ENCODE data around the gene IL20. TPM values are rescaled to one million over a fixed set of nuclear protein-coding genes. Genes with fewer than 3 reads are reported as not detected.

The IL20 gene
- polyA plus RNA-seq, 1 donor (not counting 4 experiments of a cell fraction or from before 2014, with no cell fraction given): 4.7 TPM

- peaks cover 13% of the 10 kb centered on the region for H3K4me1 ChIP-seq (ENCODE audit: control insufficient read depth, extremely low read depth, insufficient read depth, low read length)
- DNase-seq (ENCODE audit: low read depth, low spot score) (no peak), FAIRE-seq (no peak)
- no peaks in the 10 kb centered on the region for H3K9me1 ChIP-seq (ENCODE audit: control insufficient read depth, extremely low read depth, insufficient read depth, low read length)
- no peak overlapping the region for H2AFZ ChIP-seq (ENCODE audit: control insufficient read depth, low read length)
- dilution Hi-C loops (cut with MboI; ENCODE audit: extremely low pct_ligation_motif_present, low sequenced_read_pairs): no loop called here
- H3K4me2 ChIP-seq (ENCODE audit: control insufficient read depth, extremely low read depth, insufficient read depth, low read depth, low read length): no peak overlapping the region
- no peaks in the 10 kb centered on the region for H4K20me1 ChIP-seq (ENCODE audit: control insufficient read depth, extremely low read depth, insufficient read depth, low read length)
- H3K79me2 ChIP-seq (ENCODE audit: control insufficient read depth, insufficient read depth, low read length): no peaks in the 10 kb centered on the region
- no peak overlapping the region for H3K9ac ChIP-seq (ENCODE audit: control insufficient read depth, extremely low read depth, insufficient read depth, low read length)
- H3K27me3 ChIP-seq (ENCODE audit: control insufficient read depth, extremely low read depth, insufficient read depth, low read length): no peaks in the 10 kb centered on the region
- no peak overlapping the region for H3K4me3 ChIP-seq (ENCODE audit: control insufficient read depth in 2 of 3, extremely low read depth in 1 of 3, insufficient read depth in 2 of 3, low read depth in 1 of 3, low read length in 3 of 3)
- no peak for TF ChIP-seq EZH2 (IDR thresholded peaks at IDR 0.05; ENCODE audit: low read length)
- no peak for TF ChIP-seq CTCF (optimal IDR thresholded peaks at IDR 0.05 in 1 of 3, IDR thresholded peaks at IDR 0.05 in 1 of 3, conservative IDR thresholded peaks at IDR 0.05 in 1 of 3; ENCODE audit: extremely low read depth in 1 of 3, insufficient read depth in 2 of 3, low read length in 3 of 3)
- H3K27ac ChIP-seq (ENCODE audit: control insufficient read depth, insufficient read depth, low read length): no peak overlapping the region
- H3K36me3 ChIP-seq (ENCODE audit: control insufficient read depth in 2 of 2, extremely low read depth in 1 of 2, insufficient read depth in 2 of 2, low read length in 2 of 2): no peaks in the 10 kb centered on the region
- no peaks in the 10 kb centered on the region for H3K9me3 ChIP-seq (ENCODE audit: control insufficient read depth, low read depth, low read length)
Measured at GRCh38 chr1:206834217-206834616, 31.2 kb upstream of the IL20 start.

GRCh38 chr1:206834711-206835110, 30.7 kb upstream of the IL20 start:
- Histone ChIP-seq H2AFZ (ENCODE audit: control insufficient read depth, low read length) (no peak overlapping the region), H3K9ac (ENCODE audit: control insufficient read depth, extremely low read depth, insufficient read depth, low read length) (no peak overlapping the region), H3K4me3 (ENCODE audit: control insufficient read depth in 2 of 3, extremely low read depth in 1 of 3, insufficient read depth in 2 of 3, low read depth in 1 of 3, low read length in 3 of 3) (no peak overlapping the region), H3K9me3 (ENCODE audit: control insufficient read depth, low read depth, low read length) (no peaks in the 10 kb centered on the region), H3K9me1 (ENCODE audit: control insufficient read depth, extremely low read depth, insufficient read depth, low read length) (no peaks in the 10 kb centered on the region), H3K27ac (ENCODE audit: control insufficient read depth, insufficient read depth, low read length) (no peak overlapping the region), H3K4me1 (ENCODE audit: control insufficient read depth, extremely low read depth, insufficient read depth, low read length) (peaks cover 12% of the 10 kb centered on the region), H3K4me2 (ENCODE audit: control insufficient read depth, extremely low read depth, insufficient read depth, low read depth, low read length) (no peak overlapping the region), H3K79me2 (ENCODE audit: control insufficient read depth, insufficient read depth, low read length) (no peaks in the 10 kb centered on the region), H3K27me3 (ENCODE audit: control insufficient read depth, extremely low read depth, insufficient read depth, low read length) (no peaks in the 10 kb centered on the region), H4K20me1 (ENCODE audit: control insufficient read depth, extremely low read depth, insufficient read depth, low read length) (no peaks in the 10 kb centered on the region), H3K36me3 (ENCODE audit: control insufficient read depth in 2 of 2, extremely low read depth in 1 of 2, insufficient read depth in 2 of 2, low read length in 2 of 2) (no peaks in the 10 kb centered on the region)
- dilution Hi-C loops (cut with MboI; ENCODE audit: extremely low pct_ligation_motif_present, low sequenced_read_pairs): no loop called here
- DNase-seq (ENCODE audit: low read depth, low spot score): no peak
- no peak for FAIRE-seq
- TF ChIP-seq CTCF (optimal IDR thresholded peaks at IDR 0.05 in 1 of 3, IDR thresholded peaks at IDR 0.05 in 1 of 3, conservative IDR thresholded peaks at IDR 0.05 in 1 of 3; ENCODE audit: extremely low read depth in 1 of 3, insufficient read depth in 2 of 3, low read length in 3 of 3) (no peak), EZH2 (IDR thresholded peaks at IDR 0.05; ENCODE audit: low read length) (no peak)

Measured in keratinocyte (primary cell).